ENCODE measurements around the gene RAB39A. TPM values are rescaled to one million over a fixed set of nuclear protein-coding genes. Genes with fewer than 3 reads are reported as not detected.

The RAB39A gene
- total RNA-seq, 6 experiments from 2014 or later, result not detected

DNA sequence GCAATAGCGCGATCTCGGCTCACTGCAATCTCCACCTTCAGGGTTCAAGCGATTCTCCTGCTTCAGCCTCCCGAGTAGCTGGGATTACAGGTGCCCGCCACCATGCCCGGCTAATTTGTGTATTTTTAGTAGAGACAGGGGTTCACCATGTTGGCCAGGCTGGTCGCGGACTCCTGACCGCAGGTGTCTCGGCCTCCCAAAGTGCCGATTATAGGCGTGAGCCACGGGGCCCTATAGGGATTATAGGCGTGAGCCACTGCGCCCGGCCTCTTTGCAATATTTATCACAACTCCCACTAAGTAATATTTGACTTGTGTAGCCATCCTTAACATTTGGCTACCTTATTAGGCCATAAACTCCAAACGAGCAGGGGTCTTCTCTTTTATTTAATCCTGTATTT is 79.6 kb downstream of the RAB39A start:
- H3K27ac Mint-ChIP-seq, result no peak overlapping the region
- H3K4me3 Mint-ChIP-seq, result no peak overlapping the region
- H3K4me1 Mint-ChIP-seq (ENCODE audit: low read depth), result peaks cover 18% of the 10 kb centered on the region
- DNase-seq, result no peak
- no peaks in the 10 kb centered on the region for H3K27me3 Mint-ChIP-seq (ENCODE audit: insufficient read depth)
- peaks cover 9% of the 10 kb centered on the region; the same call in 1 of the 2 replicates for H3K36me3 Mint-ChIP-seq (ENCODE audit: low read depth)
- no peaks in the 10 kb centered on the region for H3K9me3 Mint-ChIP-seq
- TF ChIP-seq, protein P1, sequence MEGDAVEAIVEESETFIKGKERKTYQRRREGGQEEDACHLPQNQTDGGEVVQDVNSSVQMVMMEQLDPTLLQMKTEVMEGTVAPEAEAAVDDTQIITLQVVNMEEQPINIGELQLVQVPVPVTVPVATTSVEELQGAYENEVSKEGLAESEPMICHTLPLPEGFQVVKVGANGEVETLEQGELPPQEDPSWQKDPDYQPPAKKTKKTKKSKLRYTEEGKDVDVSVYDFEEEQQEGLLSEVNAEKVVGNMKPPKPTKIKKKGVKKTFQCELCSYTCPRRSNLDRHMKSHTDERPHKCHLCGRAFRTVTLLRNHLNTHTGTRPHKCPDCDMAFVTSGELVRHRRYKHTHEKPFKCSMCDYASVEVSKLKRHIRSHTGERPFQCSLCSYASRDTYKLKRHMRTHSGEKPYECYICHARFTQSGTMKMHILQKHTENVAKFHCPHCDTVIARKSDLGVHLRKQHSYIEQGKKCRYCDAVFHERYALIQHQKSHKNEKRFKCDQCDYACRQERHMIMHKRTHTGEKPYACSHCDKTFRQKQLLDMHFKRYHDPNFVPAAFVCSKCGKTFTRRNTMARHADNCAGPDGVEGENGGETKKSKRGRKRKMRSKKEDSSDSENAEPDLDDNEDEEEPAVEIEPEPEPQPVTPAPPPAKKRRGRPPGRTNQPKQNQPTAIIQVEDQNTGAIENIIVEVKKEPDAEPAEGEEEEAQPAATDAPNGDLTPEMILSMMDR (IDR thresholded peaks at IDR 0.05), result no peak

DNA sequence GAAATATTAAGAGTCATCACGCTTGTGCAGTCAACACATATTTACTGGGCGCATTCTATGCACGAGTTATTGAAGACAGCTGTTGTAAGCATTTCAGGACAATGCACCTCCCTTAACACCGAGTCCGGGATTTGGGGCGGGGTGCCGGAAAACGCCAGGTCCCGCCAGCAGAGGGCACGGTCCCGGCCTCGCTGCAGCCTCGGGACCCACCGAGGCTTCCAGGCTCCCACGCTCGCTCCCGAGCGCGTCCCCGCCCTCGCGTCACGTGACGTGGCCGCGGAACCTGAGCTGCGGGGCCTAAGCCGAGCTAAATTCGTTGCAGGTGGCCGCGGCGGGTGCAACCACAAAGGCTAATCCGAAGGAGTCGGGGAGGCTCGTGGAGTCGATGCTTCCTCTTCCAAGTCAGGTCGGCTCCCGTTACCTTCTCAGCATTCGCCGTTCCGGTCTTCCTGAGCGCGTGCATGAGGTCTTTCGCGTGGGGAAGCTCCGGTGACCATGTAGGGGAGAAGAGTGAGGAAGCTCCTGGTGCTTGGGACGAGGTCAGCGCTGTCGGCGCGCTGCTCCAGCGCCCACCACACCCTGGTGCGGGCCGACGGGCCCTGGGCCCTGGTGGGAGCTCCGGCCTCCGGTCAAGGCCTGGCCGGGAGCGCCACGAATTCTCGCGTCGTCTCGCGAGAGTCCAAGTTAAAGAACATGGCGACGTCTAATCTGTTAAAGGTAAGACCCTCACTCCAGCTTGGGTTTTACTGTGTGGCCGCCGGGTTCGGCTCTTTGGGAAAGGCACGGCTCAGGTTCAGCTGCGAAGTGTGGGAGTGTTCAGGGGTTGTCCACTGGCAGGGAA is 80.6 kb downstream of the RAB39A start, which contains the start of gene CUL5:
Gene CUL5, plus strand, starts transcription at position 243 of the 841 bp plus-strand sequence. Its CDS starts 451 bp downstream, at position 694.
- Mint-ChIP-seq H3K4me1 (ENCODE audit: low read depth) (peaks cover 18% of the 10 kb centered on the region), H3K9me3 (no peaks in the 10 kb centered on the region), H3K36me3 (ENCODE audit: low read depth) (peaks cover 9% of the 10 kb centered on the region; the same call in 1 of the 2 replicates), H3K27me3 (ENCODE audit: insufficient read depth) (no peaks in the 10 kb centered on the region), H3K4me3 (peak within 1 kb of the TSS; percentile 97), H3K27ac (peak within 1 kb of the TSS; percentile 97)
- TF ChIP-seq, protein P1 (IDR thresholded peaks at IDR 0.05), result peak; percentile 93
- DNase-seq, result peak; percentile 87

DNA sequence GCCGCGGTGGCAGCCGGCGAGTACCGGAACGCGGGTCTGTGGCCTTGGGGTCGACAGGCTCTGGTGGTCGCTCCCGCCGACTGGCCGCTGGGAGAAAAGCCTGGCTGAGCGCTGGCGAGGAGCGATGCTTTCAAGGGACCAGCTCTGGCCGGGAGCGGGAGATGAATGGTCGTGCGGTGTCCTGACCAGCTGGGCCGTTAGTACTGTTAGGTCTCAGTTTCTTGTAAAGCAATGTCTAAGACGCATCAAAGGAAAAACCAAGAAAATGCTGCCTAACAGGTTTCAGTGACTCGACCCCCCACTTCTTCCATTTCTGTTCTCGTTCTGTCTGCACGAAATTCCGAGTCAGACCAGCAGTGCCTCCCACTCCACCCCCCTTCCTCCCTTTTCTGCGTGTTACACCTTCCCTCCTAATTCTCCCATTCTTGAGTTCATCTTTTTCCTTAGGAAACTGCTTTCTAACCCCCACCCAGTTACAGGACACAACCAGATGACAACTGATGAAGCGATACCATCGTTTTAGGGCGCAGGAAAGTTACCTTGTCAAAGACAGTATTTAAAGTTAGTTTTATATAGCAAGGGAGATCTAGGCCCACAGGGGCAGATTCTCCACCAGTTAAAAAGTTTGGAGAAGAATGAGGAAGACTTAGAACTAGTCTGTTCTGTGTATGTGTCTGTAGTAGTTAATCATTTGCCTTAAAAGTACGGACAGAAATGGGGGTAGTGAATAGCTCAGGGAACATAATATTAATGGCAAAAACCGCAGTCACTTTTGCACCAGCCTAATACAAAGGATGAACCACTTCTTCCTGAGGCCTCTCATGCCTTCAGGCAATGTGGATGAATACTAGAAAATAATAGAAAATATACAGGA is 81.5 kb downstream of the RAB39A start:
- Mint-ChIP-seq H3K36me3 (ENCODE audit: low read depth) (peaks cover 9% of the 10 kb centered on the region; the same call in 1 of the 2 replicates), H3K9me3 (no peaks in the 10 kb centered on the region), H3K4me1 (ENCODE audit: low read depth) (peaks cover 18% of the 10 kb centered on the region), H3K27ac (peak overlapping the region; percentile 97), H3K27me3 (ENCODE audit: insufficient read depth) (no peaks in the 10 kb centered on the region), H3K4me3 (peak overlapping the region; percentile 97)
- TF ChIP-seq, protein P1 (IDR thresholded peaks at IDR 0.05), result no peak
- DNase-seq, result no peak

DNA sequence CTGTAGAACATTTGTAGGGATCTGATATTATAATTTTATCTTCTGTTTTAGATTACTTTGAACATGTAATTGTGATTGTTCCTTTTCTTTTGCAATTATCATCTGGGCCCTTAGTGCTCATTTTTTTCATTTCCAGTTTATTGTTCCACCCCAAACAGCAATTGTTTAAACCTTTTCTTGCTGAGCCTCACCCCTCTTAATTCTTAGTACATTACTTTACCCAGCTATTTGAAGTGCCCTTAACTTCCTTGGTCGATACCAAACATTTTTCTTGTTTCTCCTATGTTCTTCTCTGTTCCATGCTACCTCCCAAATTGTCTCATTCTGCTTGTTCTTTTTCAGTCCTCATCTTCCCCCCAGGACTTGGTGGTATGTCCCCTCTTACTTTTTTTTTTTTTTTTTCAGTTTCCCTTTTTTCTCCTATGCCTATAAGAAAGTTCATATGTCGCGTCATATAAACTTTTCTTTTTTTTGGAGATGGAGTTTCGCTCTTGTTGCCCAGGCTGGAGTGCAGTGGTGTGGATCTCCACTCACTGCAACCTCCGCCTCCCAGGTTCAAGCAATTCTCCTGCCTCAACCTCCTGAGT is 84.0 kb downstream of the RAB39A start:
- H3K27me3 Mint-ChIP-seq (ENCODE audit: insufficient read depth), result no peaks in the 10 kb centered on the region
- H3K4me1 Mint-ChIP-seq (ENCODE audit: low read depth), result peaks cover 32% of the 10 kb centered on the region
- TF ChIP-seq, protein P1 (IDR thresholded peaks at IDR 0.05), result no peak
- H3K27ac Mint-ChIP-seq, result no peak overlapping the region
- H3K9me3 Mint-ChIP-seq, result no peaks in the 10 kb centered on the region
- no peak overlapping the region for H3K4me3 Mint-ChIP-seq
- no peak for DNase-seq
- peaks cover 9% of the 10 kb centered on the region for H3K36me3 Mint-ChIP-seq (ENCODE audit: low read depth)

Other genes starting within 250 kb of the RAB39A start
- gene SLN, start 216.4 kb upstream of the RAB39A start, total RNA-seq (2021; fragmentation: NEBNext Ultra II Directional; extraction: Animal tissue kit (Norgen Biotek cat#: 25700)), result not detected
- 1 to 10 TPM; 7.0 to 9.7 (median 7.7) TPM for gene SLC35F2, start 69.7 kb upstream of the RAB39A start, total RNA-seq (2021; fragmentation: NEBNext Ultra II Directional; extraction: Animal tissue kit (Norgen Biotek cat#: 25700))
- 10 to 100 TPM; 32.3 to 38.4 (median 36.2) TPM for gene CUL5, start 80.5 kb downstream of the RAB39A start, total RNA-seq (2021; fragmentation: NEBNext Ultra II Directional; extraction: Animal tissue kit (Norgen Biotek cat#: 25700))
- gene ACAT1, start 193.1 kb downstream of the RAB39A start, total RNA-seq (2021; fragmentation: NEBNext Ultra II Directional; extraction: Animal tissue kit (Norgen Biotek cat#: 25700)), result 10 to 100 TPM; 60.0 to 67.4 (median 64.4) TPM

Measured in HFFc6 (cell line).